CD4-positive, alpha-beta T cell treated with Interleukin-2 at 100 ng/mL for 4 hours (primary cell): ENCODE data around the gene FRZB.
"Not testable (repeated sequence)": the region's sequence is repeated elsewhere in the genome, so short reads cannot be mapped to it uniquely, and the experiment has no call there.

Experiments used
- DNase-seq: peaks from one replicate; pipeline ENCODE4 v3.0.0-alpha.2; 2020; ENCODE audit warnings: low spot score

Gene FRZB

GRCh38 chr2:182890773-182891378, 24.4 kb upstream of the FRZB start:
- DNase-seq: no peak

- DNase-seq: no peak
Measured at GRCh38 chr2:182890305-182890704, 23.9 kb upstream of the FRZB start.

GRCh38 chr2:182887753-182888415, 21.4 kb upstream of the FRZB start:
- no peak for DNase-seq

GRCh38 chr2:182887093-182887492, 20.7 kb upstream of the FRZB start:
- no peak for DNase-seq

- DNase-seq: no peak
Measured at GRCh38 chr2:182885771-182886170, 19.3 kb upstream of the FRZB start.

- DNase-seq: no peak
Measured at GRCh38 chr2:182883451-182883850, 17.0 kb upstream of the FRZB start.

- DNase-seq: not testable (repeated sequence)
Measured at GRCh38 chr2:182880100-182880499, 13.7 kb upstream of the FRZB start.

- not testable (repeated sequence) for DNase-seq
Measured at GRCh38 chr2:182876653-182877052, 10.2 kb upstream of the FRZB start.

GRCh38 chr2:182870227-182870626, 3.8 kb upstream of the FRZB start:
- DNase-seq: no peak

GRCh38 chr2:182868054-182868796, 1.8 kb upstream of the FRZB start:
- DNase-seq: no peak

GRCh38 chr2:182867426-182868053, 1.1 kb upstream of the FRZB start:
- DNase-seq: no peak

- no peak for DNase-seq
Measured at GRCh38 chr2:182866095-182866460, 359 bp downstream of the FRZB start.

GRCh38 chr2:182864949-182865570, 1.4 kb downstream of the FRZB start:
- no peak for DNase-seq

- no peak for DNase-seq
Measured at GRCh38 chr2:182863642-182864041, 2.8 kb downstream of the FRZB start.

- DNase-seq: no peak
Measured at GRCh38 chr2:182862091-182862490, 4.3 kb downstream of the FRZB start.

GRCh38 chr2:182860858-182861257, 5.6 kb downstream of the FRZB start:
- no peak for DNase-seq

GRCh38 chr2:182858671-182859070, 7.8 kb downstream of the FRZB start:
- no peak for DNase-seq

GRCh38 chr2:182855376-182855775, 11.1 kb downstream of the FRZB start:
- DNase-seq: no peak

GRCh38 chr2:182854375-182855105, 11.9 kb downstream of the FRZB start:
- no peak for DNase-seq

- DNase-seq: no peak
Measured at GRCh38 chr2:182852801-182853200, 13.6 kb downstream of the FRZB start.

GRCh38 chr2:182852090-182852489, 14.3 kb downstream of the FRZB start:
- no peak for DNase-seq
